SK-N-MC (cell line): Measurements from ENCODE around the gene PCNX2.

Experiments
- EZH2 ChIP-seq: fragments of 200-600 bp; sonication (generic); IDR thresholded peaks from one replicate; pipeline ENCODE4 v1.6.1; 2017; ENCODE audit warnings: antibody characterized with exemption
- FOXP2 ChIP-seq: optimal IDR thresholded peaks from 2 replicates; pipeline ENCODE3; 2011; ENCODE audit warnings: mild to moderate bottlenecking, moderate library complexity; ENCODE audit not compliant: insufficient read depth; ENCODE audit errors: extremely low read length, control extremely low read depth
- POLR2AphosphoS5 ChIP-seq: IDR thresholded peaks from 2 replicates; pipeline ENCODE4 v1.6.1; 2012; ENCODE audit warnings: mild to moderate bottlenecking, low read depth, low read length, borderline replicate concordance

DNA sequence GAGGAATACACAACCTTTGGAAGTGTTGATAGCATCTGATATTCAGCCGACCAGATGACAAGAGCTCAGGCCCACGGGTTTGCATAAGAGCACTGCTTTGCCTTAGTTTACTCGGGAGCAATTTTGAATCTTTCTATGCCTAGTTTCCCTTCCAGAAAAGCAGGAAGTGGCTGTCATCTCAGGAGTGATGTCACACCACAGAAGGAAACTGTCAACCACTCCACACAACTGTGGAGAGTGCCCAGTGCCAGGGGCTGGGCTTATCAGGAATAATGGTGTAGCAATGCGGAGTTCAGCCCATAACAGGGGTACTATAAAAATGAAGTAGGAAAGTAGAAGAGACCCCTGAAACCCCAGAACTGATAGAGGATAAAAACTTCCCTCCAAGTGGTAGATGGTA, 316.7 kb downstream of the PCNX2 start:
- TF ChIP-seq POLR2AphosphoS5 (no peak), EZH2 (no peak), FOXP2 (no peak)
